Osteoblast (primary cell): ENCODE measurements around the gene COL8A1. TPM values are rescaled to one million over a fixed set of nuclear protein-coding genes. Genes with fewer than 3 reads are reported as not detected.
A peak's percentile ranks its signal among the peaks of the same experiment; 100 is the strongest.

ENCODE experiments used
- DNase-seq: peaks from one replicate; pipeline ENCODE4 v3.0.0; 2011; ENCODE audit warnings: low spot score, mixed read lengths; ENCODE audit not compliant: insufficient read length; ENCODE audit errors: missing footprints
- H2AFZ ChIP-seq: 2 replicates; pipeline ENCODE4 v1.6.0; 2011; ENCODE audit warnings: mild to moderate bottlenecking, low read length
- H3K27ac ChIP-seq: 2 replicates; pipeline ENCODE4 v1.5.1; 2011; ENCODE audit warnings: mild to moderate bottlenecking, low read depth, low read length, moderate library complexity
- H3K27me3 ChIP-seq: 2 replicates; pipeline ENCODE4 v1.6.0; 2012; ENCODE audit warnings: mild to moderate bottlenecking, control low read depth, inconsistent platforms, low read length, moderate library complexity; ENCODE audit not compliant: insufficient read depth
- H3K36me3 ChIP-seq: 2 replicates; pipeline ENCODE4 v1.5.1; 2011; ENCODE audit warnings: mild to moderate bottlenecking, low read length, control low read depth, moderate library complexity; ENCODE audit not compliant: insufficient read depth
- H3K4me1 ChIP-seq: 2 replicates; pipeline ENCODE4 v1.5.1; 2011; ENCODE audit warnings: mild to moderate bottlenecking, low read length, control low read depth, moderate library complexity; ENCODE audit not compliant: insufficient read depth
- H3K4me2 ChIP-seq: 2 replicates; pipeline ENCODE4 v1.6.0; 2011; ENCODE audit warnings: mild to moderate bottlenecking, low read length; ENCODE audit not compliant: insufficient read depth
- H3K4me3 ChIP-seq: fragments of 200-600 bp; sonication (generic); 3 replicates; pipeline ENCODE4 v1.5.1; 2012; ENCODE audit warnings: mild to moderate bottlenecking, low read length, inconsistent platforms; ENCODE audit not compliant: insufficient read depth
- H3K79me2 ChIP-seq: 2 replicates; pipeline ENCODE4 v1.6.0; 2012; ENCODE audit warnings: mild to moderate bottlenecking, low read length, control low read depth, inconsistent platforms; ENCODE audit not compliant: insufficient read depth
- H3K9me3 ChIP-seq: 2 replicates; pipeline ENCODE4 v1.5.1; 2011; ENCODE audit warnings: low read depth, low read length, control low read depth
- H4K20me1 ChIP-seq: 2 replicates; pipeline ENCODE4 v1.6.0; 2012; ENCODE audit warnings: mild to moderate bottlenecking, low read length, control low read depth; ENCODE audit not compliant: insufficient read depth
- total RNA-seq: library from RNA; depleted of rRNA; stranded (reverse); fragments of >200 nt; gene quantifications from 2 replicates; pipeline ENCODE4 v1.2.3, GENCODE V29; 2012
- TF ChIP-seq, protein P1 (sequence below): IDR thresholded peaks from 2 replicates; pipeline ENCODE4 v1.5.1; 2011; ENCODE audit warnings: mild to moderate bottlenecking, low read depth, low read length, moderate library complexity; ENCODE audit errors: extremely low read depth

The COL8A1 gene
- total RNA-seq, 1 donor = 311 TPM

DNA sequence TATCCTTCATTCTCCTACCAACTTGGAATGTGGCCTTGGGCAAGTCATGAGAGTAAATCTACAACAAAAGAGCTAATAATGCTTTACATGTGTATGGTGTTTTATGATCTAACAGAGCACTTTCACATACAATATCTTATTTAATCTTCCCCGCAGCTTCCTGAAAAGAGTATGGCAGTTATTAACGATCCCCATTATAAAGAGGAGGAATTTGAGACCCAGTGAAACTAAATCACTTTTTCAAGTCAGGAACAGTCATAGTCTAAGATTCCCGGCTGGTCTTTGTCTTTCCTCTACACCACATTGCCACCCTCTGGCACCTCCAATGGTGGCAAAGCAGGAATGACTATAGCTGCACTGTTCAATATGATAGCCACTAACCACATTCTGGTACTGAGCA is 109.5 kb downstream of the COL8A1 start:
- TF ChIP-seq, protein P1, sequence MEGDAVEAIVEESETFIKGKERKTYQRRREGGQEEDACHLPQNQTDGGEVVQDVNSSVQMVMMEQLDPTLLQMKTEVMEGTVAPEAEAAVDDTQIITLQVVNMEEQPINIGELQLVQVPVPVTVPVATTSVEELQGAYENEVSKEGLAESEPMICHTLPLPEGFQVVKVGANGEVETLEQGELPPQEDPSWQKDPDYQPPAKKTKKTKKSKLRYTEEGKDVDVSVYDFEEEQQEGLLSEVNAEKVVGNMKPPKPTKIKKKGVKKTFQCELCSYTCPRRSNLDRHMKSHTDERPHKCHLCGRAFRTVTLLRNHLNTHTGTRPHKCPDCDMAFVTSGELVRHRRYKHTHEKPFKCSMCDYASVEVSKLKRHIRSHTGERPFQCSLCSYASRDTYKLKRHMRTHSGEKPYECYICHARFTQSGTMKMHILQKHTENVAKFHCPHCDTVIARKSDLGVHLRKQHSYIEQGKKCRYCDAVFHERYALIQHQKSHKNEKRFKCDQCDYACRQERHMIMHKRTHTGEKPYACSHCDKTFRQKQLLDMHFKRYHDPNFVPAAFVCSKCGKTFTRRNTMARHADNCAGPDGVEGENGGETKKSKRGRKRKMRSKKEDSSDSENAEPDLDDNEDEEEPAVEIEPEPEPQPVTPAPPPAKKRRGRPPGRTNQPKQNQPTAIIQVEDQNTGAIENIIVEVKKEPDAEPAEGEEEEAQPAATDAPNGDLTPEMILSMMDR = peak; percentile 51
- no peaks in the 10 kb centered on the region for H3K9me3 ChIP-seq
- DNase-seq = no peak
- no peak overlapping the region for H3K4me2 ChIP-seq
- H3K27me3 ChIP-seq = no peaks in the 10 kb centered on the region
- peaks cover 30% of the 10 kb centered on the region for H3K4me1 ChIP-seq
- H3K4me3 ChIP-seq = no peak overlapping the region
- H4K20me1 ChIP-seq = no peaks in the 10 kb centered on the region
- H3K79me2 ChIP-seq = peaks cover 20% of the 10 kb centered on the region
- H2AFZ ChIP-seq = no peak overlapping the region
- H3K36me3 ChIP-seq = peaks cover 54% of the 10 kb centered on the region
- H3K27ac ChIP-seq = peak overlapping the region; percentile 55

DNA sequence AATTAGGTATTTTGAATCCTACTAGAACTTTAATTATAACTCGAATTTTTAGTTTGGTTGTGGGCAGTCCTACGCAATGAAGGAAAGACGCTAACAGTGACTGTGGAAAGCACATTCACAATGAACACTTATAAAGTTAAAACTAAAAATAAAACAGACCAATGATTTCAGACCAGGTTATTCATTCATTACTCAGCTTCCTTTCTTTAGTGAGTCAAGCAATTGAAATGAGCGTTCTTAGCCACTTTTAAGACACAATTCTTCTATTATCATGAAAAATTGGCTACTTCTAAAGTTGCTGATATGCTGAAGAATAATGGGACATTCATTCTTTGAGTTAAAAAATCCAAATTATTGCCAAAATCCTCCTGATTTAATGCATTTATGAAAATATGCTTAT is 113.3 kb downstream of the COL8A1 start:
- Histone ChIP-seq H3K4me3 (no peak overlapping the region), H3K27me3 (no peaks in the 10 kb centered on the region), H2AFZ (no peak overlapping the region), H4K20me1 (no peaks in the 10 kb centered on the region), H3K27ac (peak overlapping the region; percentile 67), H3K4me2 (peak overlapping the region; percentile 5), H3K4me1 (peaks cover 58% of the 10 kb centered on the region), H3K79me2 (peaks cover 14% of the 10 kb centered on the region), H3K36me3 (peaks cover 56% of the 10 kb centered on the region), H3K9me3 (no peaks in the 10 kb centered on the region)
- TF ChIP-seq, protein P1 = no peak
- DNase-seq = peak; percentile 36

DNA sequence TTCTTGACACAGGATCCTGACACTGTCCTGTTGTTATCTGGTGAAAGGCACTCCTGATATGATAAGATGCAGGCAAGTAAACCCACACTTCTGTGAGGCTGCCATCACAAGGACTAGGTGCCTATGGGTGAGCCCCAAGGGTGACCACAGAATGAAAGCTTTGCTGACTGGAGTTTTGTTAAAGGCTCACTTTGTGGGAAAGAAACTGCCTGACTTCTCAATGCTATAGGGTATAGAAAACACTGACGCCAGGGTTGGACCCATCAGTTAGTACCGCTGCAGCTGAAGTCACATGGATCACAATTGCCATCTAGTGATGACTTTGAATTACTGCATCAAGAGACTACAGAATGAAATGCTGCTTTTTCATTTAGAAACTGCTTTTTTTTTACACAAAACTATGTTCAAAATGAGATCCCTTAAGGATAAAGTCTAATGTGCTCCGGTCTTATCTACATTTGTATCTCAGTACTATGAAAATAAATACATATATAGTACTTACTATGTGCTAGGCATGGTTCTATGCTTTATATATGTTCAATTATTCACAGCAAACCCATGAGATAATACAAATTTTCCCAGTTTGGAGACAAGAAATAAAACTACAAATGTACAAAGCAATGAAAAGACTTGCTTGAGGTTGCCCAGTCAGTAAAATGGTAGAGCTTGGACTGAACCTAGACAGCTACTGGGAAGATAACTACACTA is 115.0 kb downstream of the COL8A1 start:
- Histone ChIP-seq H3K9me3 (no peaks in the 10 kb centered on the region), H3K27me3 (no peaks in the 10 kb centered on the region), H4K20me1 (no peaks in the 10 kb centered on the region), H3K27ac (peak overlapping the region; percentile 34), H2AFZ (no peak overlapping the region), H3K4me2 (no peak overlapping the region), H3K4me1 (peaks cover 53% of the 10 kb centered on the region), H3K79me2 (peaks cover 14% of the 10 kb centered on the region), H3K36me3 (peaks cover 43% of the 10 kb centered on the region), H3K4me3 (no peak overlapping the region)
- DNase-seq = no peak
- TF ChIP-seq, protein P1 = peak; percentile 78

DNA sequence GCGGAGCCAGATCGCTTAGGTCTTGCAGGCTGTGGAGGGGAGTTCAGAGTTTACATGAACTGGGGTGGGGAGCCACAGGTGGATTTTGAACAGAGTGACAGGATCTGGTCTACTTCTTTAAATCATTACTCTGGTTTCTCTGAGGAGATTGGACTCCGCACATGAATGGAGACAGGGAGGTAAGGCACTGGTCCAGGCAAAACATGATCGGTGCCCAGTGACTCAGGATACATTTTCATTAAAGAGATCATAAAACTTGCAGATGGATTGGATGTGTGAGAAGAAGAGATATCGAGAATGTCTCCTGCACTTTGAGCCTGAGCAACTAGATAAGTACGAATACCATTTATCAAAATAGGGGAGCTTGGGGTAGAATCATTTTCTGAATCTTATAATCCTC is 117.4 kb downstream of the COL8A1 start:
- Histone ChIP-seq H2AFZ (no peak overlapping the region), H3K27ac (peak overlapping the region; percentile 2), H3K4me2 (peak overlapping the region; percentile 5), H3K36me3 (peaks cover 35% of the 10 kb centered on the region), H4K20me1 (no peaks in the 10 kb centered on the region), H3K4me1 (peaks cover 67% of the 10 kb centered on the region), H3K79me2 (peaks cover 12% of the 10 kb centered on the region), H3K4me3 (no peak overlapping the region), H3K9me3 (no peaks in the 10 kb centered on the region), H3K27me3 (no peaks in the 10 kb centered on the region)
- DNase-seq = no peak
- TF ChIP-seq, protein P1 = no peak
